Measurements from ENCODE around the gene FZD10.

Gene FZD10

DNA sequence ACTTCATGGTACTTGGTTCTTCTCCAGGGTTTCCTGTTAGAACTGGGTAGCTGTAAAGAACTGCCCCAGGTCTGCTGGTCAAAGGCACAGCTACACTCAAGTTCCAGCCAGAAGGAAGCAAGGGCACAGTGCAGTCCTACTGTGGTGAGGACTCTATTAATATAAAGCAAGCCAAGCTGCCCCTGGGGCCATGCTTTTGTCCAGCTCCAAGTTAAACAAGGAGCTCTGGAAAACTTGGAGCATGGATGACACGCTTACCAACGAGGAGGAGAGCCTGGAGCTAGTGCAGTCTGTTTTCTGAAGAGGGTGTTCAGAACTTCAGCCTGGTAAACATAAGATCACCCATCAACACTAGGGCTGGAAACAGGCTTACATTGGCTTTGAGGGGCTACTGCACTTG is 4.0 kb downstream of the FZD10 start:
- Mint-ChIP-seq H3K4me3 (peak overlapping the region in 1 of 3 experiments; percentile 37), H3K36me3 (ENCODE audit: low read depth) (no peaks in the 10 kb centered on the region), H3K27me3 (ENCODE audit: low read depth) (peaks cover 85% of the 10 kb centered on the region), H3K4me1 (peaks cover 22% of the 10 kb centered on the region), H3K27ac (no peak overlapping the region), H3K9me3 (no peaks in the 10 kb centered on the region)
- TF ChIP-seq, protein P1, sequence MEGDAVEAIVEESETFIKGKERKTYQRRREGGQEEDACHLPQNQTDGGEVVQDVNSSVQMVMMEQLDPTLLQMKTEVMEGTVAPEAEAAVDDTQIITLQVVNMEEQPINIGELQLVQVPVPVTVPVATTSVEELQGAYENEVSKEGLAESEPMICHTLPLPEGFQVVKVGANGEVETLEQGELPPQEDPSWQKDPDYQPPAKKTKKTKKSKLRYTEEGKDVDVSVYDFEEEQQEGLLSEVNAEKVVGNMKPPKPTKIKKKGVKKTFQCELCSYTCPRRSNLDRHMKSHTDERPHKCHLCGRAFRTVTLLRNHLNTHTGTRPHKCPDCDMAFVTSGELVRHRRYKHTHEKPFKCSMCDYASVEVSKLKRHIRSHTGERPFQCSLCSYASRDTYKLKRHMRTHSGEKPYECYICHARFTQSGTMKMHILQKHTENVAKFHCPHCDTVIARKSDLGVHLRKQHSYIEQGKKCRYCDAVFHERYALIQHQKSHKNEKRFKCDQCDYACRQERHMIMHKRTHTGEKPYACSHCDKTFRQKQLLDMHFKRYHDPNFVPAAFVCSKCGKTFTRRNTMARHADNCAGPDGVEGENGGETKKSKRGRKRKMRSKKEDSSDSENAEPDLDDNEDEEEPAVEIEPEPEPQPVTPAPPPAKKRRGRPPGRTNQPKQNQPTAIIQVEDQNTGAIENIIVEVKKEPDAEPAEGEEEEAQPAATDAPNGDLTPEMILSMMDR (IDR thresholded peaks at IDR 0.05; ENCODE audit: unreplicated experiment in 3 of 3) = no peak

DNA sequence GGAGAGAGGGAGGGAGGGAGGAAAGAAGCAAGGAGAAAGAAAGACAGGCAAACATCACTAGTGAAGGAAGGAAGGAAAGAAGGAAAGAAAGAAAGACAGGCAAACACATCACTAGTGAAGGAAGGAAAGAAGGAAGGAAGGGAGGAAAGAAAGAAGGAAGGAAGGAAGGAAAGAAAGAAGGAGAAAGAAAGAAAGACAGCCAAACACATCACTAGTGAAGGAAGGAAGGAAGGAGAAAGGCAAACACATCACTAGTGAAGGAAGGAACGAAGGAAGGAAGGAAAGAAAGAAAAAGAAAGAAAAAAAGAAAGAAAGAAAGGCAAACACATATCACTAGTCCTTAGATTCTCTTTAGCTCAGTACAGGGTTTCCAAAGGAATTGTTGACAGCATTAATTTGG is 5.3 kb downstream of the FZD10 start:
- Mint-ChIP-seq H3K4me1 (peaks cover 22% of the 10 kb centered on the region), H3K36me3 (ENCODE audit: low read depth) (no peaks in the 10 kb centered on the region), H3K9me3 (no peaks in the 10 kb centered on the region), H3K27me3 (ENCODE audit: low read depth) (peaks cover 98% of the 10 kb centered on the region), H3K4me3 (no peak overlapping the region), H3K27ac (no peak overlapping the region)
- TF ChIP-seq, protein P1 (IDR thresholded peaks at IDR 0.05; ENCODE audit: unreplicated experiment in 3 of 3) = no peak

DNA sequence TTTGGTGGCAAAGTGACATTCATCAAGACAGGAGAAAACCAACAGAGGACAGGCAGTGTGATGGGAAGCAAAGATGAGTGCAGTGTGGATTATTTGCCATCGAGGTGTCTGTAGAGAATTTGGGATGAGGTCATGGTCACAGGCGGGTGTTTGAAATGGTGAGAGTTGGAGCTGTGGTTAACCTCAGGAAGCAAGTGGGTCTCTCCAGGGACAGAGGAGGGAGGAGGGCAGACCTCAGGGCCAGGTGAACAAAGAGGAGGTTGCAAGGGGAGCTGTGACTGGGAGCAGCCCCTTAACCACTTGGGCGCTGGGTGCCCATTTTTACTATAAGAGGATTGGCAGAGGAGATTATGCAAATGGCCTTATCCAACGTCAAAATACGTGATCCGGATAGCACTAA is 7.0 kb downstream of the FZD10 start:
- Mint-ChIP-seq H3K4me3 (no peak overlapping the region), H3K9me3 (no peaks in the 10 kb centered on the region), H3K4me1 (peaks cover 13% of the 10 kb centered on the region), H3K27me3 (ENCODE audit: low read depth) (peaks cover 95% of the 10 kb centered on the region), H3K36me3 (ENCODE audit: low read depth) (no peaks in the 10 kb centered on the region), H3K27ac (no peak overlapping the region)
- TF ChIP-seq, protein P1 (IDR thresholded peaks at IDR 0.05; ENCODE audit: unreplicated experiment in 3 of 3) = no peak

DNA sequence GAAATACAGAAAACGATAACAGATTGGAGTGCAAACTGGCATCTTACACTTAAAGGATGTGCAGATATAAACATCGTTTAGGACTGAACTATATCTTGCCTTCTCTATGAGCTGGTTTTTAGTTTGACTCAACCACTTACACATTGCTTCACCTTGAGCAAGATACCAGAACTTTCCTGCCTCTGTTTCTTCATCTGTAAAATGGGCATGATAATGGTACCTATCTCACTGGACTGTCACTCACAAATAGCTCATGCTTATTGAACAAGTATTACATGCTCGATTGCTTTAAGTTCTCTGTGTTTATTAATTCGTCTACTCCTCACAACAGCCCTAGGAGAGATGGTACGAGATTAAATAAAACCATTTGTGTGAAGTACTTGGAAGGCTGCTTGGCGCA is 7.7 kb downstream of the FZD10 start:
- Mint-ChIP-seq H3K4me3 (no peak overlapping the region), H3K4me1 (peaks cover 11% of the 10 kb centered on the region), H3K9me3 (no peaks in the 10 kb centered on the region), H3K36me3 (ENCODE audit: low read depth) (no peaks in the 10 kb centered on the region), H3K27ac (no peak overlapping the region), H3K27me3 (ENCODE audit: low read depth) (peaks cover 89% of the 10 kb centered on the region)
- TF ChIP-seq, protein P1 (IDR thresholded peaks at IDR 0.05; ENCODE audit: unreplicated experiment in 3 of 3) = no peak

DNA sequence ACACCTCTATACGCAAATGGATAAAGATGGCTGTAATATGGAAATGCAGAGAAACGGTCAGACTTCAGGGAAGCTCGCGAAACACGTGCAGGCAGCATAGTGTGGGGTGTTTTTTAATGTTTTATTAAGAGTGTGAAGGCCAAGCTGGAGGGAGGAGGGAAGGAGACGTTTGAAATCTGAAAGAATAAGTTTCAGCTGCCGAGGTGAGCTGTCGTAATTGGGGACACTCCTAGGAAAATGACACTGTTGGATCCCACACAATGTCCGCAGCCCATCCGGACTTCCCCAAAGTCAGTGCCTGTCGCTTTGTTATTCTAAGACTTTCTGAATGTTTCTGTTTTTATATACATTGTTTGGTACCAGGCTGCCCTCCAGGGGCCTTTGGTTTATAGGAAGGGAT is 8.3 kb downstream of the FZD10 start:
- Mint-ChIP-seq H3K4me3 (no peak overlapping the region), H3K27ac (no peak overlapping the region), H3K4me1 (peaks cover 7% of the 10 kb centered on the region), H3K9me3 (no peaks in the 10 kb centered on the region), H3K27me3 (ENCODE audit: low read depth) (peaks cover 82% of the 10 kb centered on the region), H3K36me3 (ENCODE audit: low read depth) (no peaks in the 10 kb centered on the region)
- TF ChIP-seq, protein P1 (IDR thresholded peaks at IDR 0.05; ENCODE audit: unreplicated experiment in 3 of 3) = no peak

DNA sequence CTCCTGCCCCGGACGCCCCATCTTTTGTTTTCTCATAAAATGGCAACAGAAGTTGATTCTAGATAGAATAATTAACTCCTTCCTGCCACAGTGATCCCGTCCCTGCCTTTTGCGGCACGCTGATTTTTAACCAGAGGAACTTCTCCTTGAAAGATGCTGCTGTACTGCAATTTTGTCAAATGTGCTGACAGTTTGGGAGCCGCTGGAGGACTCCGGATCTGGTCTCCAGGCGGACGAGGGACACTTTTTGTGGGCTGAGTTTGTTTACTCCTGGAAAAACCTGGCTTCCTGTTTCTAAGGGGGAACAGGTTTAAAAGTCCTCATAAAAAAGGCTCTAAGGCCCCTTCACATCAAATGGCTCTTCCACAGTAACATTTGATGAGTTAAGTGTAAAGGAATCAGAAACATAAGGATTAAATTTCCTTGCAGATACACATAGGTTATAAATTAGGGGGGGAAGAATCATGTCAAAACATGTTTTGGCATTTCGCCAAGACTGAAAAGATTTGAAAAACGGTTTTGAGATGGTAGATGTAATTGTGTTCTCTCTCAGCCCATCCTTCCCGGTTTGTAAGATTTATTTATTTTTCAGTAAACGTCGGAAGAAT is 15.5 kb downstream of the FZD10 start:
- Mint-ChIP-seq H3K4me1 (peaks cover 13% of the 10 kb centered on the region), H3K9me3 (peaks cover 6% of the 10 kb centered on the region), H3K4me3 (peak overlapping the region in 1 of 3 experiments; percentile 16), H3K27me3 (ENCODE audit: low read depth) (peaks cover 41% of the 10 kb centered on the region), H3K27ac (peak overlapping the region; percentile 3 to 88 (median 40)), H3K36me3 (ENCODE audit: low read depth) (no peaks in the 10 kb centered on the region)
- TF ChIP-seq, protein P1 (IDR thresholded peaks at IDR 0.05; ENCODE audit: unreplicated experiment in 3 of 3) = no peak

All from nephron (organoid).